ENCODE measurements around the gene INSM1.
A peak's percentile ranks its signal among the peaks of the same experiment; 100 is the strongest.

Gene INSM1

GRCh38 chr20:20398123-20398522 is 30.2 kb downstream of the INSM1 start:
- no peak for TF ChIP-seq CTCF (IDR thresholded peaks at IDR 0.05)
- Histone ChIP-seq H3K9me3 (no peaks in the 10 kb centered on the region), H3K36me3 (peaks cover 0 to 36% (median 24%) of the 10 kb centered on the region in 3 donors), H3K4me1 (no peaks in the 10 kb centered on the region), H3K27ac (no peak overlapping the region), H3K27me3 (no peaks in the 10 kb centered on the region), H3K4me3 (no peak overlapping the region)
- no peak for DNase-seq
- intact Hi-C loops (cut with DNase I; ENCODE audit: low total_unique reads), result no loop called here

- intact Hi-C loops (cut with DNase I; ENCODE audit: low total_unique reads), result no loop called here
- Histone ChIP-seq H3K9me3 (no peaks in the 10 kb centered on the region), H3K36me3 (peaks cover 0 to 32% (median 20%) of the 10 kb centered on the region in 3 donors), H3K4me3 (no peak overlapping the region), H3K27me3 (no peaks in the 10 kb centered on the region), H3K4me1 (no peaks in the 10 kb centered on the region), H3K27ac (no peak overlapping the region)
- TF ChIP-seq CTCF (IDR thresholded peaks at IDR 0.05), result no peak
- peak in 1 of 2 donors; percentile 27 for DNase-seq
These were observed 31.9 kb downstream of the INSM1 start for GRCh38 chr20:20399531-20400500.

GRCh38 chr20:20401991-20402390 is 34.1 kb downstream of the INSM1 start:
- H3K27me3 ChIP-seq, result no peaks in the 10 kb centered on the region
- H3K27ac ChIP-seq, result no peak overlapping the region
- TF ChIP-seq CTCF (IDR thresholded peaks at IDR 0.05), result no peak
- no peaks in the 10 kb centered on the region for H3K9me3 ChIP-seq
- peaks cover 0 to 22% (median 12%) of the 10 kb centered on the region in 3 donors for H3K36me3 ChIP-seq
- H3K4me3 ChIP-seq, result no peak overlapping the region
- no peak for DNase-seq
- H3K4me1 ChIP-seq, result no peaks in the 10 kb centered on the region
- intact Hi-C loops (cut with DNase I; ENCODE audit: low total_unique reads), result no loop called here

GRCh38 chr20:20404633-20405032 is 36.7 kb downstream of the INSM1 start:
- intact Hi-C loops (cut with DNase I; ENCODE audit: low total_unique reads), result no loop called here
- no peak for DNase-seq
- H3K36me3 ChIP-seq, result peaks cover 0 to 27% (median 4%) of the 10 kb centered on the region in 3 donors
- no peak overlapping the region for H3K4me3 ChIP-seq
- H3K27ac ChIP-seq, result no peak overlapping the region
- TF ChIP-seq CTCF (IDR thresholded peaks at IDR 0.05), result no peak
- H3K4me1 ChIP-seq, result no peaks in the 10 kb centered on the region
- no peaks in the 10 kb centered on the region for H3K27me3 ChIP-seq
- no peaks in the 10 kb centered on the region for H3K9me3 ChIP-seq

- Histone ChIP-seq H3K4me1 (no peaks in the 10 kb centered on the region), H3K27me3 (no peaks in the 10 kb centered on the region), H3K27ac (no peak overlapping the region), H3K4me3 (no peak overlapping the region), H3K36me3 (peaks cover 0 to 22% (median 0%) of the 10 kb centered on the region in 3 donors), H3K9me3 (no peaks in the 10 kb centered on the region)
- no peak for DNase-seq
- intact Hi-C loops (cut with DNase I; ENCODE audit: low total_unique reads), result no loop called here
- TF ChIP-seq CTCF (IDR thresholded peaks at IDR 0.05), result no peak
These were observed 37.7 kb downstream of the INSM1 start for GRCh38 chr20:20405623-20406022.

Data from tibial artery (tissue), 4 donors.